SK-N-SH treated with all-trans-retinoic acid at 6 μM for 48 hours (cell line): Measurements from ENCODE around the gene PKMYT1.

Source experiments
- ATAC-seq: fragments of 200-7000 bp; cut with Tn5 transposase; 3 replicates; pipeline ENCODE4 v1.9.1; 2020; ENCODE audit warnings: mild to moderate bottlenecking, moderate library complexity
- ARNTL ChIP-seq: fragments of 450-650 bp; formaldehyde crosslinking; IDR thresholded peaks from 2 replicates; pipeline ENCODE4 v1.5.0; 2020; ENCODE audit warnings: low read depth, mild to moderate bottlenecking, moderate library complexity, borderline replicate concordance
- BACH2 ChIP-seq: fragments of 250-450 bp; sonication (Bioruptor Pico); IDR thresholded peaks from 2 replicates; pipeline ENCODE4 v1.9.0; 2021; ENCODE audit warnings: mild to moderate bottlenecking, borderline replicate concordance
- CSDC2 ChIP-seq: fragments of 250-450 bp; sonication (Bioruptor Pico); IDR thresholded peaks from 2 replicates; pipeline ENCODE4 v1.5.0; 2020; ENCODE audit warnings: mild to moderate bottlenecking, moderate library complexity
- ESRRG ChIP-seq: fragments of 250-450 bp; sonication (Bioruptor Pico); IDR thresholded peaks from 2 replicates; pipeline ENCODE4 v1.6.1; 2021; ENCODE audit warnings: mild to moderate bottlenecking
- GLIS3 ChIP-seq: fragments of 250-450 bp; sonication (Bioruptor Pico); IDR thresholded peaks from 2 replicates; pipeline ENCODE4 v1.5.0; 2020; ENCODE audit warnings: mild to moderate bottlenecking, moderate library complexity
- ISL1 ChIP-seq: fragments of 250-450 bp; sonication (Bioruptor Pico); IDR thresholded peaks from 2 replicates; pipeline ENCODE4 v2.1.2; 2022; ENCODE audit warnings: mild to moderate bottlenecking, moderate library complexity
- PPARA ChIP-seq: fragments of 250-450 bp; sonication (Bioruptor Pico); IDR thresholded peaks from 2 replicates; pipeline ENCODE4 v1.5.0; 2020; ENCODE audit warnings: mild to moderate bottlenecking, borderline replicate concordance
- RARB ChIP-seq: fragments of 250-450 bp; sonication (Bioruptor Pico); IDR thresholded peaks from 2 replicates; pipeline ENCODE4 v1.8.0; 2021; ENCODE audit warnings: mild to moderate bottlenecking, moderate library complexity
- SNAI2 ChIP-seq: fragments of 250-450 bp; sonication (Bioruptor Pico); IDR thresholded peaks from 2 replicates; pipeline ENCODE4 v1.5.0; 2020; ENCODE audit warnings: mild to moderate bottlenecking, moderate library complexity
- TCF4 ChIP-seq: fragments of 250-450 bp; sonication (Bioruptor Pico); IDR thresholded peaks from 2 replicates; pipeline ENCODE4 v1.8.0; 2021; ENCODE audit warnings: mild to moderate bottlenecking, moderate library complexity, borderline replicate concordance
- TOX ChIP-seq: fragments of 250-450 bp; sonication (Bioruptor Pico); IDR thresholded peaks from 2 replicates; pipeline ENCODE4 v1.8.0; 2021; ENCODE audit warnings: mild to moderate bottlenecking, moderate library complexity, borderline replicate concordance
- ZC3H10 ChIP-seq: fragments of 250-450 bp; sonication (Bioruptor Pico); IDR thresholded peaks from 2 replicates; pipeline ENCODE4 v1.5.1; 2021; ENCODE audit warnings: mild to moderate bottlenecking, moderate library complexity
- ZFP3 ChIP-seq: fragments of 250-450 bp; sonication (Bioruptor Pico); IDR thresholded peaks from 2 replicates; pipeline ENCODE4 v1.5.0; 2020; ENCODE audit warnings: mild to moderate bottlenecking, moderate library complexity
- ZFP30 ChIP-seq: fragments of 450-650 bp; formaldehyde crosslinking; IDR thresholded peaks from 2 replicates; pipeline ENCODE4 v1.5.0; 2022; ENCODE audit warnings: mild to moderate bottlenecking, moderate library complexity
- ZNF565 ChIP-seq: fragments of 450-650 bp; formaldehyde crosslinking; conservative IDR thresholded peaks from 2 replicates; pipeline ENCODE4 v1.5.0; 2020; ENCODE audit warnings: low read depth, mild to moderate bottlenecking, moderate library complexity
- ZNF8 ChIP-seq: fragments of 450-650 bp; formaldehyde crosslinking; IDR thresholded peaks from 2 replicates; pipeline ENCODE4 v1.5.0; 2020; ENCODE audit warnings: mild to moderate bottlenecking, moderate library complexity
- TF ChIP-seq, protein P1 (sequence below): fragments of 250-450 bp; sonication (Bioruptor Pico); IDR thresholded peaks from 2 replicates; pipeline ENCODE4 v1.8.0; 2020; ENCODE audit warnings: mild to moderate bottlenecking, moderate library complexity, borderline replicate concordance
- TF ChIP-seq, protein P2 (sequence below): fragments of 250-450 bp; sonication (Bioruptor Pico); IDR thresholded peaks from 2 replicates; pipeline ENCODE4 v1.5.0; 2020; ENCODE audit warnings: mild to moderate bottlenecking, moderate library complexity
- TF ChIP-seq, protein P3 (sequence below): fragments of 250-450 bp; sonication (Bioruptor Pico); IDR thresholded peaks from 2 replicates; pipeline ENCODE4 v1.5.1; 2020; ENCODE audit warnings: low read depth, mild to moderate bottlenecking, moderate library complexity
- TF ChIP-seq, protein P4 (sequence below): fragments of 250-450 bp; sonication (Bioruptor Pico); IDR thresholded peaks from 2 replicates; pipeline ENCODE4 v1.8.0; 2021; ENCODE audit warnings: low read depth, mild to moderate bottlenecking, moderate library complexity, borderline replicate concordance
- TF ChIP-seq, protein P5 (sequence below): fragments of 250-450 bp; sonication (Bioruptor Pico); IDR thresholded peaks from 2 replicates; pipeline ENCODE4 v1.5.1; 2021; ENCODE audit warnings: mild to moderate bottlenecking, moderate library complexity

Gene PKMYT1

DNA sequence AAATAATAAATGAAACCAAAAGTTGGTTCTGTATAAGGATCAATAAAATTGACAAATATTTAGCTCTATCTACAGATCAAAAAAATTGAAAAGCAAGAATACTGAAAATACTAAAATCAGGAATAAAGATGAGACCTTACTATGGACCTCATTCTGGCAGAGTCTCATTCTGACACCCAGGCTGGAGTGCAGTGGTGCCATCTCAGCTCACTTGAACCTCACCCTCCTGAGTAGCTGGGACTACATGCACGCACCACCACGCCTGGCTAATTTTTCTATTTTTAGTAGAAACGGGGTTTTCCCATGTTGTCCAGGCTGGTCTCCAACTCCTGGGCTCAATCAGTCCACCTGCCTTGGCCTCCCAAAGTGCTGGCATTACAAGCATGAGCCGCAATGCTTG lies 38.2 kb downstream of the PKMYT1 start:
- TF ChIP-seq, protein P1, sequence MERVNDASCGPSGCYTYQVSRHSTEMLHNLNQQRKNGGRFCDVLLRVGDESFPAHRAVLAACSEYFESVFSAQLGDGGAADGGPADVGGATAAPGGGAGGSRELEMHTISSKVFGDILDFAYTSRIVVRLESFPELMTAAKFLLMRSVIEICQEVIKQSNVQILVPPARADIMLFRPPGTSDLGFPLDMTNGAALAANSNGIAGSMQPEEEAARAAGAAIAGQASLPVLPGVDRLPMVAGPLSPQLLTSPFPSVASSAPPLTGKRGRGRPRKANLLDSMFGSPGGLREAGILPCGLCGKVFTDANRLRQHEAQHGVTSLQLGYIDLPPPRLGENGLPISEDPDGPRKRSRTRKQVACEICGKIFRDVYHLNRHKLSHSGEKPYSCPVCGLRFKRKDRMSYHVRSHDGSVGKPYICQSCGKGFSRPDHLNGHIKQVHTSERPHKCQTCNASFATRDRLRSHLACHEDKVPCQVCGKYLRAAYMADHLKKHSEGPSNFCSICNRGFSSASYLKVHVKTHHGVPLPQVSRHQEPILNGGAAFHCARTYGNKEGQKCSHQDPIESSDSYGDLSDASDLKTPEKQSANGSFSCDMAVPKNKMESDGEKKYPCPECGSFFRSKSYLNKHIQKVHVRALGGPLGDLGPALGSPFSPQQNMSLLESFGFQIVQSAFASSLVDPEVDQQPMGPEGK (CRISPR knock-in tag), result no peak
- TF ChIP-seq ZFP30 (CRISPR knock-in tag) (no peak), ESRRG (CRISPR knock-in tag) (no peak), ZC3H10 (CRISPR knock-in tag) (no peak), CSDC2 (CRISPR knock-in tag) (no peak), ZNF565 (no peak), TOX (CRISPR knock-in tag) (no peak), TCF4 (CRISPR knock-in tag) (no peak), ISL1 (CRISPR knock-in tag) (no peak), RARB (CRISPR knock-in tag) (no peak), ZFP3 (CRISPR knock-in tag) (no peak), PPARA (CRISPR knock-in tag) (no peak), GLIS3 (CRISPR knock-in tag) (no peak), SNAI2 (no peak)
- TF ChIP-seq, protein P2, sequence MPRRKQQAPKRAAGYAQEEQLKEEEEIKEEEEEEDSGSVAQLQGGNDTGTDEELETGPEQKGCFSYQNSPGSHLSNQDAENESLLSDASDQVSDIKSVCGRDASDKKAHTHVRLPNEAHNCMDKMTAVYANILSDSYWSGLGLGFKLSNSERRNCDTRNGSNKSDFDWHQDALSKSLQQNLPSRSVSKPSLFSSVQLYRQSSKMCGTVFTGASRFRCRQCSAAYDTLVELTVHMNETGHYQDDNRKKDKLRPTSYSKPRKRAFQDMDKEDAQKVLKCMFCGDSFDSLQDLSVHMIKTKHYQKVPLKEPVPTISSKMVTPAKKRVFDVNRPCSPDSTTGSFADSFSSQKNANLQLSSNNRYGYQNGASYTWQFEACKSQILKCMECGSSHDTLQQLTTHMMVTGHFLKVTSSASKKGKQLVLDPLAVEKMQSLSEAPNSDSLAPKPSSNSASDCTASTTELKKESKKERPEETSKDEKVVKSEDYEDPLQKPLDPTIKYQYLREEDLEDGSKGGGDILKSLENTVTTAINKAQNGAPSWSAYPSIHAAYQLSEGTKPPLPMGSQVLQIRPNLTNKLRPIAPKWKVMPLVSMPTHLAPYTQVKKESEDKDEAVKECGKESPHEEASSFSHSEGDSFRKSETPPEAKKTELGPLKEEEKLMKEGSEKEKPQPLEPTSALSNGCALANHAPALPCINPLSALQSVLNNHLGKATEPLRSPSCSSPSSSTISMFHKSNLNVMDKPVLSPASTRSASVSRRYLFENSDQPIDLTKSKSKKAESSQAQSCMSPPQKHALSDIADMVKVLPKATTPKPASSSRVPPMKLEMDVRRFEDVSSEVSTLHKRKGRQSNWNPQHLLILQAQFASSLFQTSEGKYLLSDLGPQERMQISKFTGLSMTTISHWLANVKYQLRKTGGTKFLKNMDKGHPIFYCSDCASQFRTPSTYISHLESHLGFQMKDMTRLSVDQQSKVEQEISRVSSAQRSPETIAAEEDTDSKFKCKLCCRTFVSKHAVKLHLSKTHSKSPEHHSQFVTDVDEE (CRISPR knock-in tag), result no peak
- TF ChIP-seq, protein P3, sequence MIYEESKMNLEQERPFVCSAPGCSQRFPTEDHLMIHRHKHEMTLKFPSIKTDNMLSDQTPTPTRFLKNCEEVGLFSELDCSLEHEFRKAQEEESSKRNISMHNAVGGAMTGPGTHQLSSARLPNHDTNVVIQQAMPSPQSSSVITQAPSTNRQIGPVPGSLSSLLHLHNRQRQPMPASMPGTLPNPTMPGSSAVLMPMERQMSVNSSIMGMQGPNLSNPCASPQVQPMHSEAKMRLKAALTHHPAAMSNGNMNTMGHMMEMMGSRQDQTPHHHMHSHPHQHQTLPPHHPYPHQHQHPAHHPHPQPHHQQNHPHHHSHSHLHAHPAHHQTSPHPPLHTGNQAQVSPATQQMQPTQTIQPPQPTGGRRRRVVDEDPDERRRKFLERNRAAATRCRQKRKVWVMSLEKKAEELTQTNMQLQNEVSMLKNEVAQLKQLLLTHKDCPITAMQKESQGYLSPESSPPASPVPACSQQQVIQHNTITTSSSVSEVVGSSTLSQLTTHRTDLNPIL (CRISPR knock-in tag), result no peak
- TF ChIP-seq, protein P4, sequence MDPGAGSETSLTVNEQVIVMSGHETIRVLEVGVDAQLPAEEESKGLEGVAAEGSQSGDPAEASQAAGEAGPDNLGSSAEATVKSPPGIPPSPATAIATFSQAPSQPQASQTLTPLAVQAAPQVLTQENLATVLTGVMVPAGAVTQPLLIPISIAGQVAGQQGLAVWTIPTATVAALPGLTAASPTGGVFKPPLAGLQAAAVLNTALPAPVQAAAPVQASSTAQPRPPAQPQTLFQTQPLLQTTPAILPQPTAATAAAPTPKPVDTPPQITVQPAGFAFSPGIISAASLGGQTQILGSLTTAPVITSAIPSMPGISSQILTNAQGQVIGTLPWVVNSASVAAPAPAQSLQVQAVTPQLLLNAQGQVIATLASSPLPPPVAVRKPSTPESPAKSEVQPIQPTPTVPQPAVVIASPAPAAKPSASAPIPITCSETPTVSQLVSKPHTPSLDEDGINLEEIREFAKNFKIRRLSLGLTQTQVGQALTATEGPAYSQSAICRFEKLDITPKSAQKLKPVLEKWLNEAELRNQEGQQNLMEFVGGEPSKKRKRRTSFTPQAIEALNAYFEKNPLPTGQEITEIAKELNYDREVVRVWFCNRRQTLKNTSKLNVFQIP (CRISPR knock-in tag), result no peak
- TF ChIP-seq, protein P5, sequence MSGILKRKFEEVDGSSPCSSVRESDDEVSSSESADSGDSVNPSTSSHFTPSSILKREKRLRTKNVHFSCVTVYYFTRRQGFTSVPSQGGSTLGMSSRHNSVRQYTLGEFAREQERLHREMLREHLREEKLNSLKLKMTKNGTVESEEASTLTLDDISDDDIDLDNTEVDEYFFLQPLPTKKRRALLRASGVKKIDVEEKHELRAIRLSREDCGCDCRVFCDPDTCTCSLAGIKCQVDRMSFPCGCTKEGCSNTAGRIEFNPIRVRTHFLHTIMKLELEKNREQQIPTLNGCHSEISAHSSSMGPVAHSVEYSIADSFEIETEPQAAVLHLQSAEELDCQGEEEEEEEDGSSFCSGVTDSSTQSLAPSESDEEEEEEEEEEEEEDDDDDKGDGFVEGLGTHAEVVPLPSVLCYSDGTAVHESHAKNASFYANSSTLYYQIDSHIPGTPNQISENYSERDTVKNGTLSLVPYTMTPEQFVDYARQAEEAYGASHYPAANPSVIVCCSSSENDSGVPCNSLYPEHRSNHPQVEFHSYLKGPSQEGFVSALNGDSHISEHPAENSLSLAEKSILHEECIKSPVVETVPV (CRISPR knock-in tag), result no peak
- no peak for ATAC-seq

DNA sequence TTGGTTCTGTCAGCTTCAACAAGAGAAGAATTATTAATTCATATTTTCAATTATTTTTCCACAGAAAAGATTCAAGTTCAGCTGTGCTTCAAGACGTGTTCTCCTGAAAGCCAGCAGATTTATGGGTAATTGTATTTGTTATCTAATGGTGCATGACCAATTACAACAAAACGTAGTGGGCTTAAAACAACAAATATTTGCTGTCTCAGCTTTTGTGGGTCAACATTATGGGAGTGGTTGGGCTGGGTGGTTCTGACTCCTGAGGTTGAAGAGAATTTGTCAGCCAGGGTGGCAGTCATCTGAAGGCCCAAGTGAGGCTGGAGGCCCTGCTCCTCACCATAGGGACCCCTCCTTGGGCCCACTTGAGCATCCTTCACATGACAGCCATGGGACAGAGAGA lies 40.3 kb downstream of the PKMYT1 start:
- TF ChIP-seq CSDC2 (CRISPR knock-in tag), result no peak
- TF ChIP-seq ZNF565, result no peak
- TF ChIP-seq ZNF8 (CRISPR knock-in tag), result no peak
- TF ChIP-seq ZFP3 (CRISPR knock-in tag), result no peak
- no peak for TF ChIP-seq SNAI2
- TF ChIP-seq TCF4 (CRISPR knock-in tag), result no peak
- TF ChIP-seq GLIS3 (CRISPR knock-in tag), result no peak
- TF ChIP-seq ARNTL (CRISPR knock-in tag), result no peak
- no peak for TF ChIP-seq BACH2
- no peak for TF ChIP-seq RARB (CRISPR knock-in tag)
- TF ChIP-seq, protein P2 (CRISPR knock-in tag), result no peak
- no peak for ATAC-seq
